HEK293T (cell line): ENCODE data around the gene SCN1A.

ENCODE experiments used
- ARNT ChIP-seq: fragments of 450-650 bp; IDR thresholded peaks from 2 replicates; pipeline ENCODE4 v1.6.1; 2017; ENCODE audit warnings: mild to moderate bottlenecking
- BHLHE40 ChIP-seq: fragments of 450-650 bp; IDR thresholded peaks from 2 replicates; pipeline ENCODE4 v1.6.1; 2016; ENCODE audit warnings: mild to moderate bottlenecking, moderate library complexity, borderline replicate concordance
- ELF4 ChIP-seq: fragments of 450-650 bp; IDR thresholded peaks from 2 replicates; pipeline ENCODE4 v1.6.1; 2017; ENCODE audit warnings: antibody characterized with exemption
- FOXA1 ChIP-seq: fragments of 450-650 bp; IDR thresholded peaks from 2 replicates; pipeline ENCODE4 v1.6.1; 2016; ENCODE audit warnings: mild to moderate bottlenecking
- L3MBTL2 ChIP-seq: fragments of 450-650 bp; conservative IDR thresholded peaks from 2 replicates; pipeline ENCODE4 v1.6.1; 2016; ENCODE audit warnings: mild to moderate bottlenecking
- NFRKB ChIP-seq: fragments of 450-650 bp; IDR thresholded peaks from 2 replicates; pipeline ENCODE4 v1.6.1; 2016; ENCODE audit warnings: mild to moderate bottlenecking, moderate library complexity
- ZNF384 ChIP-seq: fragments of 450-650 bp; IDR thresholded peaks from 2 replicates; pipeline ENCODE4 v1.6.1; 2016

DNA sequence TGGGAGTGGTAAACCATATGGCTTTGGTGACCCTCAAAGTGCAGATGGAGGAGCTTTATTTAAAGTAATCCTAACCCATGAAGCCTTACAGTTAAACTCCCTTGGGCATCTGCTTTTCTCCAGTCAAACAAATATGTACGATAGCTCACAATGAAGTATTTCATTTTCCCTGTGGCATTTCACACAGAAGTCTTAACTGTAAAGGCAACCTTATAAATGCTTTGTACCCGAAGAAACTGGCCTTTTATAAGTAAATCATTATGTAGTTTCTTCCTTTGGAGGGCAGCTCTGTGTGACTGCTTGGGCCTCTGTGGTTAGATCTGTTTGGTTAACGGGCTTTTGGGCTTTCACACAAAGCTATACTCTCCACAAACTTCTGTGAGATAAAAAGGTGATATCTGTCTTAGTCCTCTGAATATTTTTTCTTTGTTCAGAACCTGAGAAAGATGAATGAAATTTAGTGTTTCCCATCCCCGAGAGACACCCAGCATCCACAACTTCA is 46.6 kb downstream of the SCN1A start:
- TF ChIP-seq ARNT = no peak
- no peak for TF ChIP-seq FOXA1
- no peak for TF ChIP-seq ELF4
- no peak for TF ChIP-seq BHLHE40
- no peak for TF ChIP-seq ZNF384
- no peak for TF ChIP-seq NFRKB
- no peak for TF ChIP-seq L3MBTL2
